Mesendoderm (in vitro differentiated cells): ENCODE measurements around the gene HIF3A.

ENCODE experiments used
- DNase-seq: peaks from one replicate; pipeline ENCODE4 v3.0.0; 2013
- H2AK5ac ChIP-seq: 2 replicates; pipeline ENCODE4 v1.6.1; 2013; ENCODE audit warnings: low read length, inconsistent platforms
- H2BK120ac ChIP-seq: 2 replicates; pipeline ENCODE4 v1.6.1; 2013; ENCODE audit warnings: low read depth, mild to moderate bottlenecking, low read length, moderate library complexity, mixed read lengths
- H2BK15ac ChIP-seq: replicated peaks from 2 replicates; pipeline ENCODE4 v1.6.1; 2013; ENCODE audit warnings: low read depth, mild to moderate bottlenecking, moderate library complexity
- H2BK5ac ChIP-seq: 2 replicates; pipeline ENCODE4 v1.6.1; 2013; ENCODE audit warnings: low read length, inconsistent platforms
- H3K18ac ChIP-seq: 2 replicates; pipeline ENCODE4 v1.6.1; 2013; ENCODE audit warnings: mild to moderate bottlenecking, low read length, mixed read lengths
- H3K23ac ChIP-seq: one replicate; pipeline ENCODE4 v1.6.1; 2013; ENCODE audit warnings: low read length
- H3K27ac ChIP-seq: 2 replicates; pipeline ENCODE4 v1.5.1; 2013; ENCODE audit warnings: low read depth, mild to moderate bottlenecking, inconsistent platforms, low read length, moderate library complexity
- H3K27me3 ChIP-seq: 2 replicates; pipeline ENCODE4 v1.6.1; 2013; ENCODE audit warnings: low read length, control low read depth, mild to moderate bottlenecking, inconsistent platforms; ENCODE audit not compliant: insufficient read depth, poor library complexity
- H3K36me3 ChIP-seq: 2 replicates; pipeline ENCODE4 v1.6.1; 2013; ENCODE audit warnings: low read length, inconsistent platforms; ENCODE audit not compliant: control insufficient read depth, insufficient read depth
- H3K4ac ChIP-seq: one replicate; pipeline ENCODE4 v1.6.1; 2013; ENCODE audit warnings: low read depth, mild to moderate bottlenecking, low read length, moderate library complexity
- H3K4me1 ChIP-seq: 2 replicates; pipeline ENCODE4 v1.6.1; 2013; ENCODE audit warnings: low read depth, low read length, inconsistent platforms; ENCODE audit not compliant: control insufficient read depth
- H3K4me2 ChIP-seq: 2 replicates; pipeline ENCODE4 v1.6.1; 2013; ENCODE audit warnings: low read length
- H3K4me3 ChIP-seq: 2 replicates; pipeline ENCODE4 v1.5.1; 2013; ENCODE audit warnings: mild to moderate bottlenecking, low read length
- H3K56ac ChIP-seq: one replicate; pipeline ENCODE4 v1.6.1; 2013; ENCODE audit warnings: low read length
- H3K79me1 ChIP-seq: 2 replicates; pipeline ENCODE4 v1.6.1; 2013; ENCODE audit warnings: low read length, inconsistent platforms
- H3K79me2 ChIP-seq: 2 replicates; pipeline ENCODE4 v1.6.1; 2013; ENCODE audit warnings: mild to moderate bottlenecking, low read length; ENCODE audit not compliant: control insufficient read depth, insufficient read depth
- H3K9ac ChIP-seq: 2 replicates; pipeline ENCODE4 v1.6.1; 2013; ENCODE audit warnings: low read length, inconsistent platforms
- H4K5ac ChIP-seq: one replicate; pipeline ENCODE4 v1.6.1; 2013; ENCODE audit warnings: low read length
- H4K8ac ChIP-seq: one replicate; pipeline ENCODE4 v1.6.1; 2013; ENCODE audit warnings: low read depth, mild to moderate bottlenecking, control low read depth, low read length, moderate library complexity
- WGBS: extraction: QIAGEN DNeasy Blood & Tissue Kit; methylation state at CpG from one replicate; pipeline ENCODE4 v1.1.7; 2013; ENCODE audit warnings: low lambda C conversion rate, missing lambda C conversion rate; ENCODE audit not compliant: insufficient coverage; ENCODE audit errors: extremely low coverage; 5-methylcytosine and 5-hydroxymethylcytosine counted together

The HIF3A gene

GRCh38 chr19:46294494-46294893 lies 2.3 kb upstream of the HIF3A start:
- H3K79me1 ChIP-seq = no peaks in the 10 kb centered on the region
- H2BK15ac ChIP-seq = no peak overlapping the region
- DNase-seq = no peak
- H2BK120ac ChIP-seq = no peak overlapping the region
- H3K18ac ChIP-seq = no peak overlapping the region
- H4K5ac ChIP-seq = no peak overlapping the region
- no peaks in the 10 kb centered on the region for H3K27me3 ChIP-seq
- peaks cover 2% of the 10 kb centered on the region for H3K4me1 ChIP-seq
- no peak overlapping the region for H3K56ac ChIP-seq
- no peak overlapping the region for H3K9ac ChIP-seq
- no peak overlapping the region for H3K23ac ChIP-seq
- no peak overlapping the region for H2AK5ac ChIP-seq
- WGBS = no CpG with 5 or more reads among the region's 6 CpGs
- H3K4me3 ChIP-seq = no peak overlapping the region
- H2BK5ac ChIP-seq = no peak overlapping the region
- no peak overlapping the region for H3K4ac ChIP-seq
- no peak overlapping the region for H4K8ac ChIP-seq
- no peak overlapping the region for H3K27ac ChIP-seq
- no peaks in the 10 kb centered on the region for H3K79me2 ChIP-seq
- no peak overlapping the region for H3K4me2 ChIP-seq
- no peaks in the 10 kb centered on the region for H3K36me3 ChIP-seq

- no peak overlapping the region for H3K4me3 ChIP-seq
- no peak overlapping the region for H2BK5ac ChIP-seq
- no peak for DNase-seq
- no peak overlapping the region for H3K23ac ChIP-seq
- H4K5ac ChIP-seq = no peak overlapping the region
- H3K27me3 ChIP-seq = no peaks in the 10 kb centered on the region
- H3K79me1 ChIP-seq = no peaks in the 10 kb centered on the region
- H3K79me2 ChIP-seq = no peaks in the 10 kb centered on the region
- no peaks in the 10 kb centered on the region for H3K36me3 ChIP-seq
- H4K8ac ChIP-seq = no peak overlapping the region
- no peak overlapping the region for H3K56ac ChIP-seq
- H3K27ac ChIP-seq = no peak overlapping the region
- no peak overlapping the region for H2BK120ac ChIP-seq
- peaks cover 2% of the 10 kb centered on the region for H3K4me1 ChIP-seq
- H3K4me2 ChIP-seq = no peak overlapping the region
- H2AK5ac ChIP-seq = no peak overlapping the region
- H3K9ac ChIP-seq = no peak overlapping the region
- no peak overlapping the region for H2BK15ac ChIP-seq
- H3K4ac ChIP-seq = no peak overlapping the region
- H3K18ac ChIP-seq = no peak overlapping the region
- WGBS = no CpG with 5 or more reads among the region's 5 CpGs
These were observed 1.2 kb upstream of the HIF3A start for GRCh38 chr19:46295401-46296201.

- Histone ChIP-seq H3K9ac (no peak overlapping the region), H3K56ac (no peak overlapping the region), H3K79me2 (no peaks in the 10 kb centered on the region), H2BK120ac (no peak overlapping the region), H3K18ac (no peak overlapping the region), H3K79me1 (no peaks in the 10 kb centered on the region), H3K27ac (no peak overlapping the region), H3K27me3 (no peaks in the 10 kb centered on the region), H3K36me3 (no peaks in the 10 kb centered on the region), H3K4ac (no peak overlapping the region), H4K5ac (no peak overlapping the region), H3K23ac (no peak overlapping the region), H3K4me1 (peaks cover 2% of the 10 kb centered on the region), H4K8ac (no peak overlapping the region), H3K4me3 (no peak overlapping the region), H3K4me2 (no peak overlapping the region), H2BK5ac (no peak overlapping the region), H2BK15ac (no peak overlapping the region), H2AK5ac (no peak overlapping the region)
- WGBS = no CpG with 5 or more reads among the region's 3 CpGs
- no peak for DNase-seq
These were observed 701 bp upstream of the HIF3A start for GRCh38 chr19:46296202-46296480.

GRCh38 chr19:46297700-46298478 lies 1.0 kb downstream of the HIF3A start:
- Histone ChIP-seq H2BK120ac (no peak overlapping the region), H3K27ac (no peak overlapping the region), H3K79me1 (no peaks in the 10 kb centered on the region), H3K9ac (no peak overlapping the region), H3K27me3 (no peaks in the 10 kb centered on the region), H4K8ac (no peak overlapping the region), H3K79me2 (no peaks in the 10 kb centered on the region), H4K5ac (no peak overlapping the region), H3K4me1 (peaks cover 2% of the 10 kb centered on the region), H3K4me3 (no peak overlapping the region), H2BK15ac (no peak overlapping the region), H3K36me3 (no peaks in the 10 kb centered on the region), H2AK5ac (peak overlapping the region; percentile 58), H3K23ac (no peak overlapping the region), H3K18ac (no peak overlapping the region), H3K56ac (peak overlapping the region; percentile 92), H2BK5ac (no peak overlapping the region), H3K4ac (no peak overlapping the region), H3K4me2 (peak overlapping the region; percentile 79)
- WGBS = no CpG with 5 or more reads among the region's 19 CpGs
- no peak for DNase-seq

GRCh38 chr19:46298479-46299003 lies 1.7 kb downstream of the HIF3A start:
- no peak overlapping the region for H2BK120ac ChIP-seq
- H4K8ac ChIP-seq = no peak overlapping the region
- no peak overlapping the region for H2BK15ac ChIP-seq
- H3K23ac ChIP-seq = no peak overlapping the region
- no peak overlapping the region for H4K5ac ChIP-seq
- H3K27ac ChIP-seq = no peak overlapping the region
- no peaks in the 10 kb centered on the region for H3K27me3 ChIP-seq
- no peaks in the 10 kb centered on the region for H3K79me2 ChIP-seq
- H3K9ac ChIP-seq = no peak overlapping the region
- H3K4me3 ChIP-seq = no peak overlapping the region
- H2BK5ac ChIP-seq = no peak overlapping the region
- no peak overlapping the region for H3K4ac ChIP-seq
- H3K4me2 ChIP-seq = no peak overlapping the region
- H3K36me3 ChIP-seq = no peaks in the 10 kb centered on the region
- no peak overlapping the region for H3K56ac ChIP-seq
- H3K79me1 ChIP-seq = no peaks in the 10 kb centered on the region
- H3K4me1 ChIP-seq = peaks cover 4% of the 10 kb centered on the region
- no peak for DNase-seq
- H2AK5ac ChIP-seq = no peak overlapping the region
- no peak overlapping the region for H3K18ac ChIP-seq
- no CpG with 5 or more reads among the region's 7 CpGs for WGBS
